ENCODE measurements around the gene S100A3.
"Not testable (repeated sequence)": the region's sequence is repeated elsewhere in the genome, so short reads cannot be mapped to it uniquely, and the experiment has no call there.

Gene S100A3

GRCh38 chr1:153566414-153567371 is 17.6 kb upstream of the S100A3 start:
- no peak for TF ChIP-seq CTCF (IDR thresholded peaks at IDR 0.05)
- H3K4me1 ChIP-seq: no peaks in the 10 kb centered on the region
- no peak overlapping the region for H3K9ac ChIP-seq
- H3K79me2 ChIP-seq: no peaks in the 10 kb centered on the region
- H3K4me2 ChIP-seq (ENCODE audit: low read length): no peak overlapping the region
- H3K4me3 ChIP-seq (ENCODE audit: low read depth, low read length): no peak overlapping the region
- H3K27ac ChIP-seq: no peak overlapping the region
- H3K9me3 ChIP-seq (ENCODE audit: control insufficient read depth, low read length): no peaks in the 10 kb centered on the region
- no peaks in the 10 kb centered on the region for H3K36me3 ChIP-seq (ENCODE audit: control insufficient read depth, insufficient read depth, low read length)
- H2AFZ ChIP-seq: no peak overlapping the region
- no peaks in the 10 kb centered on the region for H3K27me3 ChIP-seq (ENCODE audit: control insufficient read depth, insufficient read depth, low read length)

- no peak within 1 kb of the TSS for H3K4me3 ChIP-seq (ENCODE audit: low read depth, low read length)
Measured at GRCh38 chr1:153565529-153566374, 16.7 kb upstream of the S100A3 start, which contains the start of gene S100A2. Gene S100A2 (minus strand): TSS chr1:153565844. CDS start chr1:153563877, 1,967 bp downstream.

GRCh38 chr1:153563991-153564390 is 14.9 kb upstream of the S100A3 start:
- no peak overlapping the region for H3K9ac ChIP-seq
- TF ChIP-seq CTCF (IDR thresholded peaks at IDR 0.05): no peak
- no peak overlapping the region for H3K27ac ChIP-seq
- no peaks in the 10 kb centered on the region for H3K27me3 ChIP-seq (ENCODE audit: control insufficient read depth, insufficient read depth, low read length)
- H3K9me3 ChIP-seq (ENCODE audit: control insufficient read depth, low read length): no peaks in the 10 kb centered on the region
- H3K4me2 ChIP-seq (ENCODE audit: low read length): no peak overlapping the region
- H3K36me3 ChIP-seq (ENCODE audit: control insufficient read depth, insufficient read depth, low read length): no peaks in the 10 kb centered on the region
- H3K4me1 ChIP-seq: no peaks in the 10 kb centered on the region
- no peaks in the 10 kb centered on the region for H3K79me2 ChIP-seq
- H3K4me3 ChIP-seq (ENCODE audit: low read depth, low read length): no peak overlapping the region
- H2AFZ ChIP-seq: no peak overlapping the region

More at GRCh38 chr1:153565529-153566374, 16.7 kb upstream of the S100A3 start, which contains the start of gene S100A2:
- H3K4me2 ChIP-seq (ENCODE audit: low read length): no peak within 1 kb of the TSS
- H3K27ac ChIP-seq: no peak within 1 kb of the TSS
- no peak within 1 kb of the TSS for H3K9ac ChIP-seq
- no peak within 1 kb of the TSS for H2AFZ ChIP-seq
- H3K4me1 ChIP-seq: no peaks in the 10 kb centered on the region
- no peak for TF ChIP-seq CTCF (IDR thresholded peaks at IDR 0.05)
- H3K36me3 ChIP-seq (ENCODE audit: control insufficient read depth, insufficient read depth, low read length): no peaks in the 10 kb centered on the region
- no peaks in the 10 kb centered on the region for H3K9me3 ChIP-seq (ENCODE audit: control insufficient read depth, low read length)
- no peaks in the 10 kb centered on the region for H3K27me3 ChIP-seq (ENCODE audit: control insufficient read depth, insufficient read depth, low read length)
- H3K79me2 ChIP-seq: no peaks in the 10 kb centered on the region

- Histone ChIP-seq H3K4me2 (ENCODE audit: low read length) (no peak overlapping the region), H3K27ac (no peak overlapping the region), H2AFZ (no peak overlapping the region), H3K4me1 (no peaks in the 10 kb centered on the region), H3K4me3 (ENCODE audit: low read depth, low read length) (no peak overlapping the region), H3K36me3 (ENCODE audit: control insufficient read depth, insufficient read depth, low read length) (no peaks in the 10 kb centered on the region), H3K27me3 (ENCODE audit: control insufficient read depth, insufficient read depth, low read length) (no peaks in the 10 kb centered on the region), H3K79me2 (no peaks in the 10 kb centered on the region), H3K9ac (no peak overlapping the region), H3K9me3 (ENCODE audit: control insufficient read depth, low read length) (no peaks in the 10 kb centered on the region)
- no peak for TF ChIP-seq CTCF (IDR thresholded peaks at IDR 0.05)
Measured at GRCh38 chr1:153563483-153563901, 14.4 kb upstream of the S100A3 start.

GRCh38 chr1:153562021-153562420 is 13.0 kb upstream of the S100A3 start:
- not testable (repeated sequence) for H2AFZ ChIP-seq; H3K27ac ChIP-seq; H3K79me2 ChIP-seq; H3K4me2 ChIP-seq (ENCODE audit: low read length); H3K36me3 ChIP-seq (ENCODE audit: control insufficient read depth, insufficient read depth, low read length); H3K4me1 ChIP-seq; H3K9me3 ChIP-seq (ENCODE audit: control insufficient read depth, low read length); H3K27me3 ChIP-seq (ENCODE audit: control insufficient read depth, insufficient read depth, low read length); H3K4me3 ChIP-seq (ENCODE audit: low read depth, low read length); H3K9ac ChIP-seq
